ENCODE measurements around the gene FLT3. TPM values are rescaled to one million over a fixed set of nuclear protein-coding genes. Genes with fewer than 3 reads are reported as not detected.
A peak's percentile ranks its signal among the peaks of the same experiment; 100 is the strongest.

The FLT3 gene
- total and polyA plus RNA-seq, 12 donors = 0.07 to 0.95 (median 0.16) TPM; not detected in 5

GRCh38 chr13:28099396-28100149, 803 bp downstream of the FLT3 start:
- Histone ChIP-seq H3K27ac (peak overlapping the region in 1 of 10 donors; percentile 31), H3K4me3 (peak overlapping the region in 9 of 10 donors; percentile 28 to 58 (median 46)), H3K9me3 (peaks cover 0 to 7% (median 0%) of the 10 kb centered on the region in 11 donors), H3K4me1 (peaks cover 4 to 20% (median 12%) of the 10 kb centered on the region in 9 donors), H3K27me3 (peaks cover 0 to 99% (median 86%) of the 10 kb centered on the region in 7 donors), H3K36me3 (no peaks in the 10 kb centered on the region)
- intact Hi-C loops (cut with DNase I) = no loop called here
- ATAC-seq = peak in 1 of 8 donors; percentile 38
- DNase-seq = no peak
- WGBS, 2 donors = 8% methylated on average over 35 of the region's 35 CpGs
- no peak for TF ChIP-seq CTCF (IDR thresholded peaks at IDR 0.05)

- Histone ChIP-seq H3K4me1 (peaks cover 4 to 33% (median 12%) of the 10 kb centered on the region in 9 donors), H3K27ac (no peak overlapping the region), H3K9me3 (peaks cover 0 to 7% (median 0%) of the 10 kb centered on the region in 11 donors), H3K27me3 (peaks cover 0 to 92% (median 88%) of the 10 kb centered on the region in 7 donors), H3K4me3 (no peak overlapping the region), H3K36me3 (no peaks in the 10 kb centered on the region)
- WGBS, 2 donors = 52 to 56% methylated on average over 3 of the region's 3 CpGs
- DNase-seq = no peak
- intact Hi-C loops (cut with DNase I) = no loop called here
- TF ChIP-seq CTCF (IDR thresholded peaks at IDR 0.05) = no peak
- no peak for ATAC-seq
Measured at GRCh38 chr13:28097503-28097902, 2.9 kb downstream of the FLT3 start.

- H3K9me3 ChIP-seq = peaks cover 0 to 7% (median 0%) of the 10 kb centered on the region in 11 donors
- peaks cover 0 to 15% (median 0%) of the 10 kb centered on the region in 9 donors for H3K4me1 ChIP-seq
- no peak for TF ChIP-seq CTCF (IDR thresholded peaks at IDR 0.05)
- WGBS, 2 donors = 39 to 51% methylated on average over 4 of the region's 4 CpGs
- peaks cover 0 to 66% (median 56%) of the 10 kb centered on the region in 7 donors for H3K27me3 ChIP-seq
- ATAC-seq = no peak
- H3K4me3 ChIP-seq = no peak overlapping the region
- intact Hi-C loops (cut with DNase I) = no loop called here
- DNase-seq = no peak
- H3K27ac ChIP-seq = no peak overlapping the region
- no peaks in the 10 kb centered on the region for H3K36me3 ChIP-seq
Measured at GRCh38 chr13:28094306-28094705, 6.1 kb downstream of the FLT3 start.

- no peak for ATAC-seq
- TF ChIP-seq CTCF (IDR thresholded peaks at IDR 0.05) = no peak
- intact Hi-C loops (cut with DNase I) = no loop called here
- Histone ChIP-seq H3K4me1 (peaks cover 0 to 12% (median 0%) of the 10 kb centered on the region in 9 donors), H3K4me3 (no peak overlapping the region), H3K27ac (no peak overlapping the region), H3K9me3 (peaks cover 0 to 7% (median 0%) of the 10 kb centered on the region in 11 donors), H3K36me3 (no peaks in the 10 kb centered on the region), H3K27me3 (peaks cover 0 to 62% (median 52%) of the 10 kb centered on the region in 7 donors)
- no peak for DNase-seq
- WGBS, 2 donors = 32 to 38% methylated on average over 5 of the region's 5 CpGs
Measured at GRCh38 chr13:28093881-28094280, 6.5 kb downstream of the FLT3 start.
